GM23338 (cell line): Measurements from ENCODE around the gene SCLT1.

Experiments
- CREB1 ChIP-seq: fragments of 250-450 bp; sonication (Bioruptor Pico); IDR thresholded peaks from 2 replicates; pipeline ENCODE4 v1.5.0; 2020; ENCODE audit warnings: low read depth, mild to moderate bottlenecking, moderate library complexity
- CTCF ChIP-seq, 2 experiments: fragments of 200-600 bp in 1 of 2; sonication (generic) in 1 of 2; conservative IDR thresholded peaks; 2 replicates each; pipeline versions ENCODE4 v1.5.1 to v1.6.1; 2016 to 2017; ENCODE audit warnings: antibody characterized with exemption in 2 of 2, low read depth in 2 of 2, mild to moderate bottlenecking in 2 of 2, moderate library complexity in 1 of 2
- ETS1 ChIP-seq: IDR thresholded peaks from 2 replicates; pipeline ENCODE4 v1.6.1; 2016; ENCODE audit warnings: antibody characterized with exemption
- EZH2 ChIP-seq: fragments of 200-600 bp; sonication (generic); IDR thresholded peaks from one replicate; pipeline ENCODE4 v1.8.0; 2017; ENCODE audit warnings: antibody characterized with exemption, mild to moderate bottlenecking, low read depth; ENCODE audit not compliant: unreplicated experiment
- EZH2phosphoT487 ChIP-seq: fragments of 200-600 bp; sonication (generic); IDR thresholded peaks from one replicate; pipeline ENCODE4 v1.8.1; 2018; ENCODE audit warnings: antibody characterized with exemption; ENCODE audit not compliant: unreplicated experiment
- JUNB ChIP-seq: IDR thresholded peaks from one replicate; pipeline ENCODE4 v1.6.1; 2016; ENCODE audit warnings: antibody characterized with exemption; ENCODE audit not compliant: unreplicated experiment
- NANOG ChIP-seq: IDR thresholded peaks from 2 replicates; pipeline ENCODE4 v1.6.1; 2016; ENCODE audit warnings: antibody characterized with exemption, borderline replicate concordance
- POLR2AphosphoS5 ChIP-seq: IDR thresholded peaks from 2 replicates; pipeline ENCODE4 v1.6.1; 2016; ENCODE audit warnings: antibody characterized with exemption, low read depth
- REST ChIP-seq: IDR thresholded peaks from one replicate; pipeline ENCODE4 v1.6.1; 2018; ENCODE audit warnings: antibody characterized with exemption; ENCODE audit not compliant: unreplicated experiment
- STAT1 ChIP-seq: IDR thresholded peaks from one replicate; pipeline ENCODE4 v1.6.1; 2016; ENCODE audit warnings: antibody characterized with exemption; ENCODE audit not compliant: unreplicated experiment
- ZNF331 ChIP-seq: fragments of 250-450 bp; sonication (Bioruptor Pico); IDR thresholded peaks from 2 replicates; pipeline ENCODE4 v1.5.0; 2020; ENCODE audit warnings: low read depth, mild to moderate bottlenecking, moderate library complexity

GRCh38 chr4:128847082-128847724 is 246.1 kb downstream of the SCLT1 start:
- TF ChIP-seq CTCF (conservative IDR thresholded peaks at IDR 0.05; ENCODE audit: low read depth in 2 of 2) = no peak
- TF ChIP-seq POLR2AphosphoS5 = no peak
- no peak for TF ChIP-seq EZH2
- no peak for TF ChIP-seq EZH2phosphoT487
- TF ChIP-seq ETS1 = no peak
- TF ChIP-seq REST = no peak
- no peak for TF ChIP-seq CREB1 (CRISPR knock-in tag)
- TF ChIP-seq JUNB = no peak
- TF ChIP-seq STAT1 = no peak
- TF ChIP-seq NANOG = no peak
- no peak for TF ChIP-seq ZNF331 (CRISPR knock-in tag)
